ENCODE data around the gene KCNMB3.
A peak's percentile ranks its signal among the peaks of the same experiment; 100 is the strongest.
"Not testable (repeated sequence)": the region's sequence is repeated elsewhere in the genome, so short reads cannot be mapped to it uniquely, and the experiment has no call there.

KCNMB3 gene

DNA sequence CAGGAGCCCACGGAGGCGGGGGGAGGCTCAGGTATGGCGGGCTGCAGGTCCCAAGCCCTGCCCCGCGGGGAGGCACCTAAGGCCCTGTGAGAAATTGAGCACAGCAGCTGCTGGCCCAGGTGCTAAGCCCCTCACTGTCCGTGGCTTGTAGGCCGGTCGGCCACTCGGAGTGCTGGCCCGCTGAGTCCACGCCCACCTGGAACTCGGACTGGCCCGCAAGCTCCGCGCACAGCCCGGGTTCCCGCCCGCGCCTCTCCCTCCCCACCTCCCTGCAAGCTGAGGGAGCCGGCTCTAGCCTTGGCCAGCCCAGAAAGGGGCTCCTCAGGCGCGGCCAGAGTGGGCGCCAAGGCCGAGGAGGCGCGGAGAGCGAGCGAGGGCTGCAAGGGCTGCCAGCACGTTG is 12.2 kb upstream of the KCNMB3 start:
- DNase-seq: no peak

DNA sequence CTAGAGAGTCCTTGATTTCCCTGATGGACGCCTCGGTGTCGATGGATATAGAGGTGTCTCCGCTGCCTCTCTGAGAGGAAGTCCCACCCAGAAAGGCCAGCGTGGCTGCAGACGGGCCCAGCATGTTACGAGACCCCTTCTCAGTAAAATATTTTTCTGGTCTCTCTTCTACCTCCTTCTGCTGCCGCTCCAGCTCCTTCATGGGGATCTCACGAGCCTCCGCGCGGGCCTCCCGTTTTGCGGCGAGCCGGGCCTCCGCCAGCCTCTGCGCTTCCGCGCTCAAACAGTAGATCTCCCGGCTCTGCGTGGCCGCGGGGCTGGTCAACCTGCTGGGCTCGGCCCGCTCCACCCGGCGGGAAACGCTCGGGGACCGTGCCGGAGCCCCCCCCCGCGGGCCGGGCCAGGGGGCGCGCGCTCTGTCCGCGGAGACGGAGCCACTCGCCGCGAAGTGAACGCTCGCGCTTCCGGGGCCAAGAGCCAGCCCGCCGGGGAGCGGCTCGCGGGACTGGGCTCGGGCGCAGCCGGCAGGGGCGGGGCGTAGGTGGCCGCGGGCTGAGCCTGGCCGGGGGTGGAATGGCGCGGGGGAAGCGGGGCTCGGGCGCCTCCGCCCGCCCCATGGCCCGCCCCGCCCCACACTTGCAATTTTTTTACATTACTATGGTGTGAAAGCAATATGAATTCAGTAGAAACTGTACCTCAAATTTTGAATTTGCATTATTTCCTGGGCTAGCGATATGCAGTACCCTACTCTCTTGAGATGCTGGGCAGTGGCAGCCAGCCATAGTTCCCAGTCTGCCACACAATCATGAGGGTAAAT is 10.2 kb upstream of the KCNMB3 start:
- peak; percentile 73 for DNase-seq

DNA sequence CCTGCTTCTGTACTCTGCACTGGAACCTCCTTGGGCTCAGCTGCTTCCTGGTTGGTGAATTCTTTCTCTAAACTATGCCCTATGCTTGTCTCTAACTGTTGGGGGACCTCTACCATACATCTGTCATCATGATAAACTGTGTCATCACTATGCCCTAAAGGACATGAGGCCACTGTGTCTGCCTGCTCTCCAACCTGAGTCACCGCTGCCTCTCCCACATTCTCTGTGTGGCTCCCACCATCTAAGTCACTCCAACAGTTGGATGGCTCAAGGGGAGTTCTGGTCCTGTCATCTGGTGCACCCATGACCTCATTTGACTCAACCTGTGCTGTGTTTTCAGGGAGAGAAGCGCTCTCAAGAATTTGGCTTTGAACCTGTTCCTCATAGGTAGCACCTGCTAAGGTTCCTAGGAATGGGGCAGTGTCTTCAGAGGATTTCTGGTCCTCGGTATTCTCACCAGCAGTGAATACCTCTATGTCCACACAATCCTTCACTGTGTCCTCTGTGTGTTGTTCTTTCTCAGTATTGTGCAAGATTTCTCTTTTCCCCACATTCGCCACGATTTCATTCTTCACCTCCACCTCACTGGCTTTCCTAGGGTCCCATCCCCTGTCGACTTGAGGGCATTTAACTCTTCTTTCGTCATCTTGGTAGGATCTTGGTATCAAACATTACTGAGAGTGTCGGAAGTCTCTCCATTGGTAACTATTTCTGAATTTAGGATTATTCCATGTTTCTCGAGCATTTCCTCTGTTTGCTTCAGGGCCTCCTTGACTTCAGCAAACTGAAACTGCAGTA is 9.2 kb upstream of the KCNMB3 start:
- DNase-seq: not testable (repeated sequence)

DNA sequence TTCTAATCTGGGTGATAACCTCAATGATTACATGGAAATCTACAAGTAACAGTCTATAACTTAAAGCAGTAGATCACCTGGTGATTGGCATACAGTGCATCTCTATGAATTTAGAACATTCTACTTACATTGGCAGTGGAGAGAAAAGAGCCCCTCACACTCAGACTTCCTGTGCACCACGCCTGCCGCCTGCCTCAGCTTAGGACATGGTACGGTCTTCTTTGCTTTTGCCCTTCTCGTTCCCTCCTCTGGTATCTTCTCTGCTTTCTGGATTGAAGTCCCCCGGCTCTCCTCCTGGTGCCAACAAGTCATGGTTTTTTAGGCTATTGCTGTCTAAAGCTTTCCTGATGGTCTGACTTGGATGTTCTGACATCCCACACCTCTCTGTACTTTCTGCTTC is 7.9 kb upstream of the KCNMB3 start:
- no peak for DNase-seq

DNA sequence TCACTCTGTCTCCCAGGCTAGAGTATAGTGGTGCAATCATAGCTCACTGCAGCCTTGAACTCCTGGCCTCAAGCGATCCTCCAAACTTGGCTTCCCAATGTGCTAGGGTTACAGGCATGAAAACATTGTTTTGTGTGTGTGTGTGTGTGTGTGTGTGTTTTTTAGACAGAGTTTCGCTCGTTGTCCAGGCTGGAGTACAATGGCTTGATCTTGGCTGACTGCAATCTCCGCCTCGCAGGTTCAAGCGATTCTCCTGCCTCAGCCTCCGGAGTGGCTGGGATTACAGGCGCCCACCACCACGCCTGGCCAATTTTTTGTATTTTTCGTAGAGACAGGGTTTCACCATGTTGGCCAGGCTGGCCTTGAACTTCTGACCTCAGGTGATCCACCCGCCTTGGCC is 6.8 kb upstream of the KCNMB3 start:
- DNase-seq: not testable (repeated sequence)

DNA sequence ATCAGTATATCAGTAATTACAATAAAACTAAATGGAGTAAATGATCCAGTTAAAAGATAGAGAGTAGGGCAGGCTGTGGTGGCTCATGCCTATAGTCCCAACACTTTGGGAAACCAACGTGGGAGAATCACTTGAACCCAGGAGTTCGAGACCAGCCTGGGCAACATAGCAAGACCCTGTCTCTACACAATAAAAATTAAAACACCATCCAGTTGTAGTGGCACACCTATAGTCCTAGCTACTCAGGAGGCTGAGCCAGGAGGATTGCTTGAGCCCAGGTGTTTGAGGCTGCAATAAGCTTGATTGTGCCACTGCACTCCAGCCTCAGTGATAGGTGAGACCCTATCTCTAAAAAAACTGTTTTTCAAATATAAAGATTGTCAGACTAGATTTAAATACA is 5.9 kb upstream of the KCNMB3 start:
- DNase-seq: no peak

DNA sequence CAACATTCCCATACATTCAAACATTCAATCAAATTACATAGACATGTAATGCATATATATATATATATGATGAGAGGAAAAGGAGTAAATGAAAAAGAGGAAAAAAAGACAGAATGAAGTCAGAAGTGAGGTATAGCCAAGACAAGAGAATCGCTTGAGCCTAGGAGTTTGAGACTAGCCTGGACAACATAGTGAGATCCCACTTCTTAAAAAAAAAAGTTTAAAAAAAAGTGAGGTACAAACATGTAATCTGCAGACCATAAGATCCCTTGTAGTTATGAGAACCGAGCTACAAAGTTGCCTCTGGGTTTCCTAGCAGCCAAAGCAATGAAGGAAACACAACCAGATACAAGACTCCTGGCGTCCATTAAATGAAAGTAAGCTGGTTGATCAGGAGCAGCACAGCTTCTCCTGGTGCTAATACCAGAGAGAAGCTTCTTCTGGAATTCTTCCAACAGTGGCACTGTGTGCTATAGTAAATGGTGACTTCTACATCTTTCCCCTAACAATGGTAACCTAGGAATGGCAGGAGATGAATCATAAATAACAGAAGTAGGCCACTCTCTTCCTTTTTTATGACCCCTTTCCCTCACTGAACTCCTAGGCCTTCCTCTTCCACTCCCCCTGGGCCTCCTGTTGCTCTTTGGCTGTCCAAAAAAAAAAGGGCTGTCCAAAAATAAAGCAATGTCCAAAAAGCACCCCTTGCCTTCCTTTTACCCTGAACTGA is 3.5 kb downstream of the KCNMB3 start:
- no peak for DNase-seq

DNA sequence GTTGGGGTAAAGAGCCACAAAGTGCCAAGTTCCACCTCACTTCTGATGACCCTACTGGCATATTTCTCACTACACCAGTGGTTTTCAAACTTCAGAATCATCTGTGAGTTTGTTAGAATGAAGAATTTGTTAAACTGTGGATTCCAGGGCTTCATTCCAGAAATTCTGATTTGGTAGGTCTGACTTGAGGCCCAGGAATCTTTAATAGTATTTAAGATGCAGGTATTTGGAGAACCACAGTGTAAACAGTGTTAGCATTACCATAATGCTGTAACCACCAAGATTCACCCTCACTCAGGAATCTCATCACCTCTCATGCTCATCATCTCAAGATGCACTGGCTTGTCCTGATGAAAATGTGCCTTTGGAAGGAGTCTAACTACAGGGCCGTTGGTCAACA is 6.0 kb downstream of the KCNMB3 start:
- DNase-seq: no peak

DNA sequence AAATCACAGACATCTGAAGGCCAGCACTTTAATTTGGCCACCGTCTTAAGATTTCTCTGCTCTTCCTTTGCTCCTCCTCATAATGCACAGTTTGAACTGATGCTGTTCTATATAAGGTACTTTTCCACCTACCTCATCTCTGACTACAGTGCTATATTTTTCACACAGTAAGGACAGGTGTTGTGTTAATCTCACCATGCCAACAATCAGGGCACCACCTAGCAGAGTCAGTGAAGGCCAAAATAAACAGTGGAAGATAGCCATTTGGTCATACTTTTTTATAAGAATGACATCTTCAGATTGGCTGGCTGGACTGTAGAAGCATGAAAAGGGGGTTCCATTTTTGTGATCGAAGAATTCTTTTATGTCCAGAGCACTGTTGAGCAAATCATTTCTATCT is 8.1 kb downstream of the KCNMB3 start:
- DNase-seq: not testable (repeated sequence)

DNA sequence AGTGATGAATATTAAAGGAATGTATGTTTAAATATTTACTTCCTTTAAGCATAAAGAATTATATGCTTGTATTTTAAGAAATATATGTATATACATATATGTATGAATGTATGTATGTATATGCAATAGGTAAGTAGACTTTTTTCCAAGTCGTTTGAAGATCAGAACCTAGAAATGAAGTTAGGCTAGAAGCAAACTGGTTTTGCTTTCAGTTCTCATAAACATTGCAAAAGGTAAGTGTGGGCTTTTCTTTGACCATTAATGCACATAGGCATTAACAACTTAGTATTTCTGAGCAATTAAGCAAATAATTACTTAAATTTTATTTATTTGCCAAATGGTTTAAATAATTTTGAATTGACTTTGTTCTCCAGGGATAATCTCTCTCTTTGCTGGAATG is 10.6 kb downstream of the KCNMB3 start:
- not testable (repeated sequence) for DNase-seq

DNA sequence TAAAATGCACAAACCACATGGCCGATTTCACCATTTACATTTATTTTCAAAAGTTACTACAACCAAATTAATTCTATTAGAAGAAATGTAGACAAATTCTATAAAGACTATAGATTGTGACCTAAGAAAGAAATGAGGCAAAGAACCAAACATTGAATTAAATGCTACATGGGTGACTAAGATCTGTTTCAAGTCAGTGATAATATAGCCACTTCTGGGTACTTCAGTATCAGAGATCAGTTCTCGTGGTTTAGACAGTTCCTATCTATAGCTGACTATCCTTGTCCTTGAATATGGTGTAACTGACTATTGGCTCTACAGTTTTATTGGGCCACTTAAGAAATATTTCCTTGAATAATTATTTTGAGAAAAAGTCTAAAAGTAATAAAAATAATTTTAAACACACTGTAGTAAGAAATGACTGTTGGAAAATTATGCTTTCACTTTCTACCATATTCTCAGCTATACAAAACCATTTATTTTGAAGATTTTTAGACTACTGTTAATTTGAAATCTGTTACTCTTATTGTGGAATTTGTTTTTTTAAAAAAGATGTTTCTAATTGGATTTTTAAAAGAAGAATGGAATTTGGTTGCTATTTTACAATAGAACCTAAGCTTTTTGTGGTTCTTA is 14.1 kb downstream of the KCNMB3 start:
- no peak for DNase-seq

DNA sequence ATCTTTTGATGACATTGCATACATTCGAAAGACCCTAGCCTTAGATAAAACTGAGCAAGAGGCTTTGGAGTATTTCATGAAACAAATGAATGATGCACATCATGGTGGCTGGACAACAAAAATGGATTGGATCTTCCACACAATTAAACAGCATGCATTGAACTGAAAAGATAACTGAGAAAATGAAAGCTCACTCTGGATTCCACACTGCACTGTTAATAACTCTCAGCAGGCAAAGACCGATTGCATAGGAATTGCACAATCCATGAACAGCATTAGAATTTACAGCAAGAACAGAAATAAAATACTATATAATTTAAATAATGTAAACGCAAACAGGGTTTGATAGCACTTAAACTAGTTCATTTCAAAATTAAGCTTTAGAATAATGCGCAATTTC is 16.7 kb downstream of the KCNMB3 start:
- no peak for DNase-seq

DNA sequence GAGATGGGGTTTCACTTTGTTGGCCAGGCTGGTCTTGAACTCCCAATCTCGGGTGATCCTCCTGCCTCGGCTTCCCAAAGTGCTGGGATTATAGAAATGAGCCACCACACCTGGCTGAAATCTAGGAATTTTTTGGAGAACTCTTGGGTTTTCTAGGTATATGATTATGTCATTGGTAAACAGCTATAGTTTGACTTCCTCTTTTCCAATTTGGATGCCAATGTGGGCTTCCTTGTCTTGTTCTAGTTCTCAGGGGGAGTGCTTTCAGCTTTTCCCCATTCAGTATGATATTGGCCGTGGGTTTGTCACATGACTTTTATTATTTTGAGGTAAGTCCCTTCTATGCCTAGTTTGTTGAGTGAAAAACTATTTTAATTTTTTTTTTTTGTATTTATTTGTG is 17.9 kb downstream of the KCNMB3 start:
- no peak for DNase-seq

DNA sequence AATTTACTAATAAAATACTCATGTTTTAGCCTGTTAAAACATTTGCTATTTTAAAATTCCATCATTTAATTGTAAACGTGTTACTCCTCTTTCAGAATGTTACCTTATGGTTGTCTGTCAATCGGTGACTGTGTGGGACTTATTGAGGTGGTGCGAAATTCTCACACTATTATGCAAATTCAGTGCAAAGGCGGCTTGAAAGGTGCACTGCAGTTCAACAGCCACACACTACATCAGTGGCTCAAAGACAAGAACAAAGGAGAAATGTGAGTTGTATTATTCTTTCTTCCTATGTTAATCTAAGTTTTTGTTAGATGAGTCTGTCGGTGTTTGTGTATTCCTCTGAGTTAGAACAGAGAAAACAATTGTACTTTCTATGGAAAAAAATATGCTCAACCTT is 21.7 kb downstream of the KCNMB3 start:
- no peak for DNase-seq

DNA sequence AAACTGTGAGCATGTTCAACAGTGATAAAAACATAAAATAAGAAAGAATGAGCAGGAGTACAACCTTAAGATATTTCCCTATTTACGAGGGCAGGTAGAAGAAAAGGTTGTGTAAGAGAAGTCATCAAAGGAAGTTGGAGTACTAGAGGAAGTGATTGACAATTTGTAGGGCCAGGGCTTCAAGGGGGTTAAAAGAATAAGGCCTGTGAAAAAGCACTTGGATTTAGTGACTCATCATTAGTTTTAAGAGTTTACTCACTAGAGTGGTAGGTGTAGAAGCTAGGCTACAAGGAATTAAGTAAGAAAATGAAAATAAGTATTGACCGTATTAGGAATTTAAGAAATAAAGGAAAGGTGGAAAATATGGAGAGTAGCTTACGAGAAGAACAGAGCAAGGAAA is 23.6 kb downstream of the KCNMB3 start:
- no peak for DNase-seq

DNA sequence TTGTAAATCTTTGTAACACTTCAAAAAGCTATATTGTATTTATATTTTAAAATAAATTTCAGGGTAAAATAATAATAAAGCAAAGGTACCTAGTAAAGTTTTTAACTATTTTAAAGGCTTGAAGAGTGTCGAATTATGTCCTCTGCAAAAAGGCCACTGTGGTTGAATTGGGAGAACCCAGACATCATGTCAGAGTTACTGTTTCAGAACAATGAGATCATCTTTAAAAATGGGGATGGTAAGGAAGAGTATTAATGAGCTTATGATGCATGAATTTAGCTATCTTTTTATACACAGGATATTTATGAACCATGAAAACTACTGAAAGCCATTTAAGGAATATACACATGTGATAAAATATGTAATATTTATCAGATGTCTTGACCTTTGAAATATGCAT is 26.3 kb downstream of the KCNMB3 start:
- DNase-seq: no peak

DNA sequence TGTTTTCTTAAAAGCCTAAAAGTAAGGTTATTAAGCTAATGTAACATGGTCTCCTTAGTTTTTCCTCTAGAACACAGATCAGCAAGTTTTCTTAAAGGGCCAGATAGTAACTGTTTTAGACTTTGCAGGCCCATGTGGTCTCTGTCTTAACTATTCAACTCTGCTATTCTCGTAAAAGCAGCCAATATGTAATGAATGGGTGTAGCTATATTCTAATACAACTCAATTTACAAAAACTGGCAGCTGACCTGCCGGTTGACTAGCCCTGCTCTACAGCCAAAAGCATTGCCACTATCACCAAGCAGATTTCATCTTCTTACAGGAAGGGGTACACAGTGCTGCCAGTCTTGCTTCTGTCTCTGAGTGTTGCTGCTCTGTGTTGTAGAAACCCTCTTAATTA is 27.4 kb downstream of the KCNMB3 start:
- no peak for DNase-seq

DNA sequence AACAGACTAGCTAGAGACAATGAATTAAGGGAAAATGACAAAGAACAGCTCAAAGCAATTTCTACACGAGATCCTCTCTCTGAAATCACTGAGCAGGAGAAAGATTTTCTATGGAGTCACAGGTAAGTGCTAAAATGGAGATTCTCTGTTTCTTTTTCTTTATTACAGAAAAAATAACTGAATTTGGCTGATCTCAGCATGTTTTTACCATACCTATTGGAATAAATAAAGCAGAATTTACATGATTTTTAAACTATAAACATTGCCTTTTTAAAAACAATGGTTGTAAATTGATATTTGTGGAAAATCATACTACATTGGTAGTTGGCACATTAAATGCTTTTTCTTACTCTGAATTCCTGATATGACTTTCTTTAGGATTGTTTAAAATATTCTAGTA is 32.7 kb downstream of the KCNMB3 start:
- DNase-seq: not testable (repeated sequence)

DNA sequence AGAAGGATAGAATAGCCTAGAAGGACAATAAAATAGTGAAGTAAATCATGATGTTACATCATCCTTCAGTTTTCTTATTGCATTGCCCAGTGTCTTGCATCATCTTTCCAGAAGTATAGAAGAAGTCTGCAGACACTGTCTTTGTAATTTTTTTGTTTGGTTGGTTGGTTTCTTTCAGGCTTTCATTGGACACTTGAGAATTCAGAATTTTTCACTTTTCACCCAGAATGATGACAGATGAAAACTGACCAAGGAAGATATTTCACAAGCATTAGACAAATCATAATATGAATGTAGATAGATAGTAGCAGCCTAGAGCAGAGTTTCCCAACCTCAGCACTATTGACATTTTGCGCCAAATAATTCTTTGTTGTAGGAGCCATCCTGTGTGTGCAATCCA is 35.4 kb downstream of the KCNMB3 start:
- not testable (repeated sequence) for DNase-seq

DNA sequence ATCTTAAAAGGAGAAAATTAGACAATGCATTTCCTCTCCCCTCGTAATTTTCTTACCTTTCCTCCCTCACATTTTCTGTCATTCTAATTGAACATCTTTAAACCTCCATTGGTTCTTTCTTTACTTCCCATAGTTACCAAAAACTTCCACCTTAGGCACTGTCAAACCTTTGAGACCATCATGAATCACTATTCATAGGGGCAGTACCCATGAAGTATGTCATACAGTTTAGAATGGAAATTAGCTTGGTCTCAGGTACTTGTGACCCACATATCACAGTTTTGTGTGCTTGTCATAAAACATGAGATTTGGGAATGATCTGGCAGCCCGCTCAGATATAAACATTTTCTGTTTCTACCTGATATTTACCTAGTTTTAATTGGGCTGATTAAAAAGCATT is 50.1 kb downstream of the KCNMB3 start:
- DNase-seq: no peak

DNA sequence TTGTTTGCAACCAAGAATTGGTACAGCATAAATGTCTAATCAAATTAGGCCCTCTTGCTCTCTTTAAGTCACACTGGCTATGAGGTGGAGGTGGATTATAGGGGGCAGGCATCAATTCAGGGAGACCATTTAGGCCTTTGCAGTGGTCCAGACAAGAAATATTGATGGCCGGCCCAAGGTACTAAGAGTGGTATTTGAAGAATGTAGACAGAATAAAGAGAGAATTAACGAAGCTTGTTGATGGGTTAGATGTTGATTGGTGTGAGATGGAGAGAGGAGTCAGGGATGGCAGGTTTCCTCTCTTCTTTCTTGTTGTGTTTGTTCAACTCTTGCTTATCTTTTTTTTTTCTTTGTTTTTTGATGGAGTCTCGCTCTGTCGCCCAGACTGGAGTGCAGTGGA is 54.2 kb downstream of the KCNMB3 start:
- DNase-seq: no peak

DNA sequence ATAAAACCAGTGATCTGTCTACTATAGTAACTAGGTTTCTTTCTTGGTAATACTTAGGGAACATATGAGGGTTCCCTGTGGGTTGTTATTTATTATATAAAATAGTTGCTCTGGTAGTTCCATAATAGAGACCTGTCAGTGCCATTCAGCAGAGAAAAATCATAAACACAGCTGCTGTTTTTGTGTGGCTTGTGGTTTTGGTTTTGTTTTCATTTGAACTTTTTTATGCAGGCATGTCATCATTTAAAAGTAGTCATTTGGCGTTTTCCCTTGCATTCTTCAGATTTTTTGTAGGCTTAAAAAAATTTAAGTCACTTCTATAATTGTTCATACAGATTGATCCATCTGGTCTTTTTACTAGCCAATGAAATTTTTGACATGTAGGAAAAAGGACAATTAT is 54.8 kb downstream of the KCNMB3 start:
- DNase-seq: no peak

DNA sequence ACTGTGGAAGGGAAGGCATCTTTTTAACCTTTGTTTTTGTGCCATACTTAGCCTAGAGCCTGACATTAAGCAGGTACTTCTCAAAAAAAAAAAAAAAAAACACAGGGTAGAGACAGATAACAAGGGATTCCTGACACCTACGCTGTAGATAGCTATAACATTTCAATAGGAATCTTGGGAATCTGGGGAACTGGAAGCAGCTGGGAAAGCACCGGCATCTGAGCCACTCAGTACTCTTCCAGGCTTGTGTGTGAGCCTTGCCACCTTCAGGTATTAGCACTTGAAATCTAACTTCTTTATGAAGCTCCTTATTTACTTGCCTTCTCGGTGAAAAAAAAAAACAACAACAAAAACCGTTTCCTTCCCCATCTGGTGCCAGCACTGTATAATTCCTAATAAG is 56.0 kb downstream of the KCNMB3 start:
- DNase-seq: no peak

Measured in CD4-positive, alpha-beta T cell treated with Interleukin-15 for 1 hour (primary cell).